Common myeloid progenitor, CD34-positive (primary cell): Measurements from ENCODE around the gene MTHFD1L.
"Not testable (repeated sequence)": the region's sequence is repeated elsewhere in the genome, so short reads cannot be mapped to it uniquely, and the experiment has no call there.

Experiments
- CTCF ChIA-PET: fragments of 350-600 bp; sonication (Branson Sonifier 250); formaldehyde crosslinking; loops from one replicate; lab custom pipeline; 2021; ENCODE audit warnings: antibody characterized with exemption; lab: Charles Lee
- POLR2A ChIA-PET: fragments of 350-600 bp; sonication (Branson Sonifier 250); formaldehyde crosslinking; loops from one replicate; lab custom pipeline; 2021; ENCODE audit warnings: antibody characterized with exemption; lab: Charles Lee
- DNase-seq, 3 donors: peaks; one replicate each; pipeline versions ENCODE4 v3.0.0 to v3.0.0-alpha.2; 2013
- H3K27ac ChIP-seq, 2 experiments: 1 replicate in 1 of 2; 2 replicates in 1 of 2; pipeline ENCODE4 v1.7.0; 2013; ENCODE audit warnings: inconsistent platforms in 2 of 2, low read length in 2 of 2, mild to moderate bottlenecking in 2 of 2, low read depth in 1 of 2, moderate library complexity in 1 of 2; ENCODE audit not compliant: severe bottlenecking in 2 of 2, insufficient read depth in 1 of 2, poor library complexity in 1 of 2
- H3K27me3 ChIP-seq, 5 experiments: replicated peaks in 2 of 5; 1 replicate in 3 of 5; 2 replicates in 2 of 5; pipeline versions ENCODE4 v1.6.1 to v1.7.0; 2013; ENCODE audit warnings: low read length in 4 of 5, mild to moderate bottlenecking in 2 of 5, moderate library complexity in 2 of 5, inconsistent platforms in 1 of 5; ENCODE audit not compliant: insufficient read depth in 5 of 5, control insufficient read depth in 4 of 5
- H3K36me3 ChIP-seq, 4 experiments: 1 replicate in 2 of 4; 2 replicates in 2 of 4; pipeline versions ENCODE4 v1.6.1 to v1.7.0; 2013; ENCODE audit warnings: low read length in 3 of 4, control low read depth in 1 of 4, mild to moderate bottlenecking in 1 of 4; ENCODE audit not compliant: control insufficient read depth in 4 of 4, insufficient read depth in 4 of 4
- H3K4me1 ChIP-seq, 4 experiments: 1 replicate in 3 of 4; 2 replicates in 1 of 4; pipeline versions ENCODE4 v1.6.1 to v1.7.1; 2013; ENCODE audit warnings: low read length in 3 of 4, mild to moderate bottlenecking in 3 of 4, control low read depth in 1 of 4, inconsistent platforms in 1 of 4, moderate library complexity in 1 of 4; ENCODE audit not compliant: control insufficient read depth in 4 of 4, insufficient read depth in 4 of 4; ENCODE audit errors: control extremely low read depth in 1 of 4
- H3K4me3 ChIP-seq, 7 experiments: 1 replicate in 4 of 7; 2 replicates in 3 of 7; pipeline versions ENCODE4 v1.5.1 to v1.7.0; 2013; ENCODE audit warnings: mild to moderate bottlenecking in 7 of 7, low read length in 6 of 7, moderate library complexity in 6 of 7, inconsistent platforms in 2 of 7, low read depth in 2 of 7, control low read depth in 1 of 7; ENCODE audit not compliant: insufficient read depth in 4 of 7, control insufficient read depth in 1 of 7; ENCODE audit errors: extremely low read depth in 1 of 7
- H3K9me3 ChIP-seq, 5 experiments: 1 replicate in 4 of 5; 2 replicates in 1 of 5; pipeline versions ENCODE4 v1.6.1 to v1.7.1; 2013; ENCODE audit warnings: low read length in 4 of 5, mild to moderate bottlenecking in 2 of 5, inconsistent platforms in 1 of 5, low read depth in 1 of 5, moderate library complexity in 1 of 5; ENCODE audit not compliant: control insufficient read depth in 4 of 5, insufficient read depth in 2 of 5; ENCODE audit errors: control extremely low read depth in 1 of 5
- WGBS: methylation state at CpG from one replicate; pipeline ENCODE4 v1.1.5; 2013; ENCODE audit not compliant: insufficient coverage; 5-methylcytosine and 5-hydroxymethylcytosine counted together

The MTHFD1L gene

GRCh38 chr6:151082079-151082478 lies 216.6 kb downstream of the MTHFD1L start:
- Histone ChIP-seq H3K36me3 (peaks cover 0 to 18% (median 4%) of the 10 kb centered on the region in 4 experiments), H3K9me3 (peaks cover 0 to 9% (median 3%) of the 10 kb centered on the region in 5 experiments), H3K27me3 (no peaks in the 10 kb centered on the region), H3K4me1 (no peaks in the 10 kb centered on the region), H3K4me3 (no peak overlapping the region), H3K27ac (no peak overlapping the region)
- POLR2A ChIA-PET, result no interaction called here
- whole genome bisulfite sequencing, result 100% methylated on average over 5 of the region's 6 CpGs
- CTCF ChIA-PET, result interaction anchor here (1.3 kb wide), 1 partner anchor 67 kb away, joined by 4 read pairs; no protein-coding TSS in a partner anchor
- no peak for DNase-seq

DNA sequence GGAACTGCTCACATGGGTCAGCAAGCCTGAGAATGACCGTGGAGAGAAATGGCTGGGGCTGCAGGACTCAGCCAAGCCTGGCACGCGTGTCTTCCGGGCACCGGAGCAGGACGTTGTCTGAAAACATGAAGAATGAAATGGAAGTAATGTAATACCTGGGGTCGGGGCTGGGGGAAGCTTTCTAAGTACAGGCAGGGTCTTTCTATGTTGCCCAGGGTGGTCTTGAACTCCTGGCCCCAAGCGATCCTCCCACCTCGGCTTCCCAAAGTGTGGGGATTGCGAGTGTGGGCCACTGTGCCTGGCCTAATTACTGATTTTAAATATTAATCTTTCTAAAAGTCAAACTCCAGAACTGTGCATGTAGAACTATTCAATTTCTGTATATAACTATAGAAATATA lies 218.8 kb downstream of the MTHFD1L start:
- no peak for DNase-seq
- no peak overlapping the region for H3K4me3 ChIP-seq
- H3K27me3 ChIP-seq, result no peaks in the 10 kb centered on the region
- ChIA-PET POLR2A (no interaction called here), CTCF (no interaction called here)
- H3K27ac ChIP-seq, result no peak overlapping the region
- peaks cover 0 to 8% (median 4%) of the 10 kb centered on the region in 4 experiments for H3K36me3 ChIP-seq
- H3K9me3 ChIP-seq, result no peaks in the 10 kb centered on the region
- WGBS, result 96% methylated on average over 7 of the region's 10 CpGs
- H3K4me1 ChIP-seq, result no peaks in the 10 kb centered on the region

- H3K36me3 ChIP-seq, result peaks cover 0 to 29% (median 10%) of the 10 kb centered on the region in 4 experiments
- WGBS, result 100% methylated on average over 1 of the region's 8 CpGs
- H3K4me3 ChIP-seq, H3K27me3 ChIP-seq, CTCF ChIA-PET, POLR2A ChIA-PET, H3K27ac ChIP-seq, H3K4me1 ChIP-seq, H3K9me3 ChIP-seq, DNase-seq: not testable (repeated sequence)
Measured at GRCh38 chr6:151087055-151087454, 221.6 kb downstream of the MTHFD1L start.

DNA sequence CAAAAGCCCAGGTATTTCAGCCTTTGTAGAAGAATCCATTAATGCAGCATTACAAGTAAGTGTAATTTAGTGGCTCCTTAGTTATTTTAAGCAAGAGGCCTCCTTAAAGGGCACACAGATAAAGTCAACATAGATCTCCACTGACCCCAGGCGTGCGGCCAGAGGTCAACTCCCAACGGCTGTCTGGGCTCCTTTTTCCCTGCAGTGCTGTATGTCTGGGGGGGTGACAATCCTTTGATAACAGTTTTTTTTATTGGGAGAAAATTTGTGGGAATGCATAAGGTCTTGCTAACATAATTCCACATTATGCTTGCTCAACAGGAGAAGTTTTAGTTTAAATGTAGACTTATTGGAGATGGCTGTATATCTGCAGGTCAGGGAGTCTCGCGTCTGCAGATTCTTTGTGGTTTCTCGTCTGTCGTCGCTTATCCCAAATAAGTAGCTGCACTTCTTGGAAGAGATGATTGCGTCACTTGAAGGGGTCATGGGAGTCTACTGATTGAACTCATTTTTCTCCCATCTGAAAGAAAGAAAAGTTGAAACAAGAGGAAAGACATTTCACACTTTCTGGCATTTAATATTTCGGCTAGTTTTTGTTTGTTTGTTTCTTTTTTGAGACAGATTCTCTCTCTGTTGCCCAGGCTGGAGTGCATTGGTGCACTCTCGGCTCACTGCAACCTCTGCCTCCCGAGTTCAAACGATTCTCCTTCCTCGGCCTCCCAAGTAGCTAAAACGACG lies 222.5 kb downstream of the MTHFD1L start:
- POLR2A ChIA-PET, result no interaction called here

GRCh38 chr6:151088599-151088935 lies 223.1 kb downstream of the MTHFD1L start:
- no peak for DNase-seq
- POLR2A ChIA-PET, result no interaction called here

More for the DNA sequence above, 222.5 kb downstream of the MTHFD1L start:
- H3K36me3 ChIP-seq, result peaks cover 0 to 38% (median 14%) of the 10 kb centered on the region in 4 experiments
- H3K27me3 ChIP-seq, result no peaks in the 10 kb centered on the region
- H3K4me1 ChIP-seq, result no peaks in the 10 kb centered on the region
- WGBS, result 86% methylated on average over 6 of the region's 16 CpGs
- no peak overlapping the region for H3K27ac ChIP-seq
- DNase-seq, result no peak
- no peak overlapping the region for H3K4me3 ChIP-seq
- H3K9me3 ChIP-seq, result no peaks in the 10 kb centered on the region
- CTCF ChIA-PET, result no interaction called here

GRCh38 chr6:151088963-151089362 lies 223.5 kb downstream of the MTHFD1L start:
- Histone ChIP-seq H3K27me3 (no peaks in the 10 kb centered on the region), H3K4me3 (no peak overlapping the region), H3K36me3 (peaks cover 0 to 43% (median 19%) of the 10 kb centered on the region in 4 experiments), H3K9me3 (no peaks in the 10 kb centered on the region), H3K27ac (no peak overlapping the region), H3K4me1 (no peaks in the 10 kb centered on the region)
- no peak for DNase-seq
- POLR2A ChIA-PET, result no interaction called here
- CTCF ChIA-PET, result no interaction called here
- 97% methylated on average over 3 of the region's 3 CpGs for WGBS

More at GRCh38 chr6:151088599-151088935, 223.1 kb downstream of the MTHFD1L start:
- Histone ChIP-seq H3K4me1 (no peaks in the 10 kb centered on the region), H3K27me3 (no peaks in the 10 kb centered on the region), H3K36me3 (peaks cover 0 to 39% (median 15%) of the 10 kb centered on the region in 4 experiments), H3K27ac (no peak overlapping the region), H3K9me3 (no peaks in the 10 kb centered on the region), H3K4me3 (no peak overlapping the region)
- WGBS, result 97% methylated on average over 10 of the region's 11 CpGs
- CTCF ChIA-PET, result no interaction called here

DNA sequence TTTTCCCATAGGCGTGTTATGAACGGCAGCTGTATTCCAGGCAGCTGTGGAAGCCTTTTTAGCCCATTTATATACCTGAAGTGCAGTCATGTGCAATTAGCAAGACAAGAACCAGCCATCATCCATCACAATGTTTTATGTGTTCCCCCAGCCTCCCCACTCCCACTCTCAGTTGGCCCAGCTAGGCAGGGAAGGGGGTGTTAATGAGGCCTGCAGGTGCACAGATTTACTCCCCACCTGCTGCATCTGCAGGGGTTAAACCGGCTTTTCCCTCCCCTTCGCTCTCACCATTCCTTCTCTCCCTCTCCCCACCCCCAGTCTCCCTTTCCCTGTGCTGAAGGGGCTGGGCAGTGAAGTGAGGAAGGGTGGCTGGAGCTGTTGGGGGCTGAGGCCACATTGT lies 224.5 kb downstream of the MTHFD1L start:
- no peak overlapping the region for H3K27ac ChIP-seq
- POLR2A ChIA-PET, result no interaction called here
- H3K9me3 ChIP-seq, result no peaks in the 10 kb centered on the region
- H3K4me3 ChIP-seq, result no peak overlapping the region
- CTCF ChIA-PET, result no interaction called here
- peaks cover 0 to 46% (median 20%) of the 10 kb centered on the region in 4 experiments for H3K36me3 ChIP-seq
- 100% methylated on average over 2 of the region's 4 CpGs for WGBS
- no peaks in the 10 kb centered on the region for H3K27me3 ChIP-seq
- no peak for DNase-seq
- H3K4me1 ChIP-seq, result no peaks in the 10 kb centered on the region
